HG02981 (cell line): Measurements from ENCODE around the gene FUBP1.
"Not testable (repeated sequence)": the region's sequence is repeated elsewhere in the genome, so short reads cannot be mapped to it uniquely, and the experiment has no call there.

Source experiments
- ATAC-seq: cut with Tn5 transposase; IDR thresholded peaks from one replicate; pipeline ENCODE4 v1.9.1; 2021; ENCODE audit warnings: mild to moderate bottlenecking, moderate library complexity; ENCODE audit not compliant: unreplicated experiment

FUBP1 gene

GRCh38 chr1:77978969-77979876 is at the start of gene FUBP1:
FUBP1 (minus strand) TSS chr1:77979072; CDS start chr1:77979004, 68 bp downstream.
- ATAC-seq = peak; percentile 71

- ATAC-seq = not testable (repeated sequence)
Measured at GRCh38 chr1:78021134-78021533, 42.3 kb upstream of the FUBP1 start.

- no peak for ATAC-seq
Measured at GRCh38 chr1:78019024-78019423, 40.2 kb upstream of the FUBP1 start.

GRCh38 chr1:78015148-78015547 is 36.3 kb upstream of the FUBP1 start:
- no peak for ATAC-seq

GRCh38 chr1:78011050-78011449 is 32.2 kb upstream of the FUBP1 start:
- no peak for ATAC-seq

GRCh38 chr1:78009836-78010235 is 31.0 kb upstream of the FUBP1 start:
- ATAC-seq = no peak

GRCh38 chr1:78009276-78009675 is 30.4 kb upstream of the FUBP1 start:
- no peak for ATAC-seq

DNA sequence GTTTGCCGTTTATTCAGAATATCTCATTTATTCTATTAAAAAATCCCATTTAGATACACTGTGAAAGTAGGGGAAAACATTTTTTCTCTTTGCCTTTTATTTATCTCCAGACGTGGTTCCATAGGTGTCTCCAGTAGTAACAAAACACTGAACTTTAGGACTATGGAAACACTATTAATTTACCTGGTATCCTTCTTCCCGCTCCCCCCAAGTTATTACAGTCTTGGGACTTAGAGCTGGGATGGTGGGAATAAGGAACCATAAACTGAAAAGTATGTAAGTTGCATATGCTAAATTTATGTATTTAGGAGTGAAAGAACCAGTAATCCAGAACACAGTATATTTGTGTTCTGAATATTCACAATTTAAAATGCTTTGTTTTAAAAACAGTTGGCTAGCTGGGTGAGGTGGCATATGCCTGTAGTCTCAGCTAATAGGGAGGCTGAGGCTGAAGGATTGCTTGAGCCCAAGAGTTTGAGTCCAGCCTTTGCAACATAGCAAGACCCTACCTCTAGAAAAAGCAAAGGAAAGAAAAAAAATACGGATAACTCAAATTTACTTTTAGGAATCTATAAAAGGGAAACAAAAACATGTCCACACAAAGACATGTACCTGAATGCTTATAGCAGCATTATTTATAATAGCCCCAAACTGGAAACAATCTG is 28.9 kb upstream of the FUBP1 start:
- ATAC-seq = no peak

DNA sequence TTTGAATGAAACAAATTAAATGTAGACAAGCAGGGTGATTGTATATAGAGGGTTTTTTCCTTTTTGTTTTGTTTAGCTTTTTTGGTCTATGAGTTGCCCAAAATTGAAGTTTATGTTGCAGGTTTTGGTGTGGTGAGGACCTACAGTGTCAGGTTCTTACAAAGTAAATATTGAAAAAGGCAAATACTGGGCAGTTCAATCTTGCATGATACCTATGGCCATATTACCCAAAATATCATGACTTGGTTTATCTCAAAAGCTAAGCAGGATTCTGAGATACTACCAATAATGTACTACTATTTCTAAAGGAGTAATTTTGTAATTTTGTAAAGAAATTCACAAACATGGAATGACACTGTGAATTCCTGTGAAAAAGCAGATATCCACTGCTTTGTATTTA is 27.6 kb upstream of the FUBP1 start:
- ATAC-seq = no peak

- ATAC-seq = no peak
Measured at GRCh38 chr1:78005755-78006154, 26.9 kb upstream of the FUBP1 start.

DNA sequence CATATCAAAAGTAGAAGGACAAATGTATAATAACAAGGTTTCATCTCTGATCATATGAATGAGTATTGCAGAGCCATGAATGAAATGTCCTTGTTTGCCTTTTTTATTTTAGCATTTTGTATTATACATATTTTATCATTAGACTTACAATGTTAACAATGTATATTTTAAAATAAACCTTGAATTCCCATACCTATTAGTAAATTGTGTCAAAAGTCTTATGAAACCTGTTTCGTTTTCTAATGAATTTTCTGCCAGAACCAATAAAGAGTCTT is 26.5 kb upstream of the FUBP1 start:
- ATAC-seq = no peak

DNA sequence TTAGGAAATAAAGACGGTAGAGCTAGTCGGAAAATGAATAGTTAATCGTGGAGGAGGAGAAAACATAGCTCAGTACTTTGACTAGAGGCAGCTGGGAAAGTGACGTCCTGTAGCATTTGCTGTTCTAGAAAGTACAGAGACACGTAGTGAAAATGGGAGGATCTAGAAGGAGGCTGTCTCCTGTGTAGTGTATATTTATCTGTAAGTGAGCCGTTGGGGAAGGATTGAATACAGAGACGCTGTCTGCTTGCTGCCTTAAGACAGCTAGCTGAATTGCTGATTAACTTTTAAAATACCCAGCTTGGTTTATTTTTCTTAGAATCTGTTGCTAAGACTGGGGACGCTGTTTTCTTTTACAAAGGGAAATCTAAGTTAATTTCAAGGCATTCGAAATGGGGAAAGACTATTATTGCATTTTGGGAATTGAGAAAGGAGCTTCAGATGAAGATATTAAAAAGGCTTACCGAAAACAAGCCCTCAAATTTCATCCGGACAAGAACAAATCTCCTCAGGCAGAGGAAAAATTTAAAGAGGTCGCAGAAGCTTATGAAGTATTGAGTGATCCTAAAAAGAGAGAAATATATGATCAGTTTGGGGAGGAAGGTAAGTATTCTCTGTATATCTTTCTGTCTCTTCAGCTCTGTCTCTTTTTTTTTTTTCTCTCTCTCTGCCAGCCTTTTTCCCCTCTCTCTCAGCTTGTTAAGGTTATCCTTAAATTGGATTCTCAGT is 26.0 kb upstream of the FUBP1 start, which contains the start of gene DNAJB4:
TSS of gene DNAJB4 (plus strand) at position 221 of the 729 bp plus-strand sequence. CDS start at position 393, 172 bp downstream.
- ATAC-seq = peak; percentile 98

DNA sequence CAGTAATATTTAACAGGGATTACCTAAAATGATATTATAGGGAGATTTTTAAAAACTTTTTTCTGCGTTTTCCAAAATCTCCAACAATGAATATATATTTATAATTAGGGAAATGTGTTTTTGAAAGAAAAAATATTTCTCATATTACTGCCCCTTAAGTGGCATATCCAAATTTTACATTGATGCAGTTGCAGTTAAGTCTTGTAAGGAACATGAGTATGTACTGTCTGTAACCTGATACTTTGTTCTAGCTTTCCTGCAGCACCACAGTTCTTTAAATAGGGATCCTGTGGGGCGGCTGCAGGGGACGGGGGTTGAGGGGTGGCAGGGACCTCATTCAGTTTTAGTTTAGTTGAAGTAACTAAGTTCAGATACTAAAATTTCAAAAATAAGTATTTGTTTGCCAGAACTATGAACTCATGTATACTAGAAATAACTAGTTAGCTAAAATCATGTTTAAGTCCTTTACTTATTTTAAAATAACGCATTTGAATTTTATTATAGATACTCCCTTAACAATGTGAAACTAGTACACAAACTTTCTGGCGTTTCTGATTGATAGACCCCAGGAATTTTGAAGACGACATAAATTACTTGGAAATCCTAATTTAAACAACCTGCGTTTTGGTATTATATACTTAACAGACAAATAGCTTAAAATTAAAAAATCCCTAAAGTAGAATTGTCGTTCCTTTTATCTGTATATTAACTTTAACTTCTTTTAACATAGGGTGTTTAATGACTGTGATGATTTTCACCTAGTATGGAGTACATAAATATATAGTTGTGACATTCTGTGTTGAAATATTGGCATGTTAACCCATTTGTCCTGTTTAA is 25.2 kb upstream of the FUBP1 start:
- peak; percentile 36 for ATAC-seq

GRCh38 chr1:78003070-78003746 is 24.3 kb upstream of the FUBP1 start:
- no peak for ATAC-seq

DNA sequence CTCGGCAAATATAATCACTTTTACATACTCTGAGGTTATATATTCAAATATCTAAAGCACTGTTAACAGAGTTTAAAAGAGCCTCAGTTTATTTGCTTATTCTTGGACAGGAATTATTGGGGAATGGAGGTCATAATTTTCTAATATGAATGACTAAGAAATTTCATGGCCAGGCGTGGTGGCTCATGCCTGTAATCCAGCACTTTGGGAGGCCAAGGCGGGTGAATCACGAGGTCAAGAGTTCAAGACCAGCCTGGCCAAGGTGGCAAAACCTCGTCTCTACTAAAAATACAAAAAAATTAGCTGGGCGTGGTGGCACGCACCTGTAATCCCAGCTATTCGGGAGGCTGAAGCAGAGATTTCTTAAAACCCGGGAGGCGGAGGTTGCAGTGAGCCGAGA is 21.7 kb upstream of the FUBP1 start:
- ATAC-seq = not testable (repeated sequence)

- no peak for ATAC-seq
Measured at GRCh38 chr1:77996734-77997133, 17.9 kb upstream of the FUBP1 start.

- ATAC-seq = no peak
Measured at GRCh38 chr1:77994117-77994705, 15.3 kb upstream of the FUBP1 start.

DNA sequence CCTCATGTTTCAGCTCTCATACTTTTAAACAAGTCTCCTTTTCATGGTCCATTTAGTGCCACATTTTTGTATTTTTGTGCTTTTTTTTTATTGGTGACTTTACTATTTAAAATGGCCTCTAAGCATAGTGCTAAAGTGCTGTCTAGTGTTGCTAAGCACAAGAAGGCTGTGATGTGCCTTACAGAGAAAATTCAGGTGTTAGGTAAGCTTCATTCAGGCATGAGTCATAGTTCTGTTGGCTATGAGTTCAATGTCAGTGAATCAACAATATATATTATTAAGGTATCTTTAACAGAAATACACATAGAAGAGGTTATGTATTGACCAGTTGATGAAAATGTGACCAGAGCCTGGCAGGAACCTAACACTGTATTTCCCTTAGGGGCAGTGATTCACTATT is 12.8 kb upstream of the FUBP1 start:
- no peak for ATAC-seq

GRCh38 chr1:77990629-77991204 is 11.8 kb upstream of the FUBP1 start:
- ATAC-seq = no peak
